Esophagus mucosa (tissue), 1 donor: ENCODE results near the gene PRR16. TPM values are rescaled to one million over a fixed set of nuclear protein-coding genes. Genes with fewer than 3 reads are reported as not detected.
"Not testable (repeated sequence)": the region's sequence is repeated elsewhere in the genome, so short reads cannot be mapped to it uniquely, and the experiment has no call there.

Experiments
- ATAC-seq: fragments of 200-7000 bp; cut with Tn5 transposase; one replicate; pipeline ENCODE4 v1.9.1; 2020
- total RNA-seq: library from RNA; stranded (reverse); gene quantifications from one replicate; pipeline ENCODE4 v1.2.4, GENCODE V29; 2023
- donor health status: DM: yes; HTN: yes; CAD: no.

The PRR16 gene
- total RNA-seq, 1 donor from 2014 or later, result 0.44 TPM

DNA sequence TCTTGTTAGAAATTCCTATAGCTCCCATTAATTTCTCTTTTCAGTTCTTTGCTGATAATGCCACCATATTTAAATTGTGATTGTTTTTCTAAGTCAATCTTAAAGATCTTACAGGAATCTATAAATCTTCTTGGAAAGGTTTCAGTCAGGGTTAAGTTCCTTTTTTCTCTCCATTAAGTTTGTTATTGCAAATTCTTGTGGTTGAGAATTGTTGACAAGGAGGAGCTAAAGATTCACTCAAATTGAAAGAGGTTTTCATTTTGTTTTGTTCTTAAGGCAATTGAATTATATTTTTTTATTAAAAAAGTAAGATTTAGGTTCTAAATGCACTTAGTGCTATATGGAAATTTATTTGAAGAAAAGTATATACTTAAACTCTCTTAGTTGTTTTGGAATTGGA is 213.4 kb downstream of the PRR16 start:
- no peak for ATAC-seq

DNA sequence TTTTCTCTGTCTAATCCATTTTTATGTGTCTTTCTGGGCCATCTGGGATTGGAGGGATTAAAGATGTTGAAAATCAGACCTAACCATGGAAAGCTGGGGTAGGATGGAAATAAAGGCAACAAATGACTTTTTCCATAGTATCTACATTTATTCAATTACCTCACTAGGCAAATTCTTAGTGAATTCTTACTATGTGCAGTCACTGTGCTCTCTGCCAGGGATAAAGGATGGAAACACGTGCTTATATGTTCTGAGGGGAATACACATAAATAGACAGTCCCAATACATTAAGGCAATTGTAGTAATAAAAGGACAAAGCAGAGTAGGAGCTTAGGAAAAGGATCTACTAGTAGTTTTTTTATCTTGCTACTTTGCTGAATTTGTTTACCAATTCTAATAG is 214.2 kb downstream of the PRR16 start:
- no peak for ATAC-seq

DNA sequence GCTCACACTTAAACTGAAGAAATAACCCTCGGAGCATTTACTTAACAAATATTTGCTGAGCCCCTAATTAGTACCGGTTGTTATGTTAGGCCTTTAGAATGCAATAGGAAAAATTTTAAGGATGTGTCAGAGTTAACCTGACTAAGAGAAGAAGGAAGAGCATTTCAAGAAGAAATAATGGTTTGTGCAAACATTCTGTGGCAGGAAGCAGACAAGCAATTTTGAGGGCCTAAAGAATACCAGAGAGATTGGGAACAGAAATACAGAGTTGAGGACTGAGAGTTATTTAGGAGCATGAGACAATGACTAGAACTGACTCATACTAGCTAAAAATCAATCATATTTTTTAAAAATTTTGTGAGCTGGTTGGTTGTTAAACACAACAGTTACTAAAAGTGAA is 218.8 kb downstream of the PRR16 start:
- ATAC-seq, result no peak

DNA sequence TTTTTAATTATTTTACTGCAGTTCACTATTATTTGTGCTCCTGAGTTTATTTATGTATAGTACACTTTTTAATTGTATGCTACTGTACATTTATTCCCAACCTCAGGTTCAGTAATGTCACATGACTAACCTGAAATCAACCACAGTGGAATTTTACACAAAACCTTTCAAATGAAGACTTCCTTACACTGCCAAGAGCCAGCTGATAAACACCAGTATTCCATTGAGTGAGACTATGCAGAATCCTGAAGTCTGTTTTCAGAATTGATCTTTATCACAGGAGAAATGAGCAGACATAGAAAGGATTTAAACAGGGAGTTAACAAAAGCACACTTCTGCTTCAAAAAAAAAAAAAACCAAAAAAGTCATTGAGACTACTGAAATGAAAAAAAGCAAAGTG is 219.5 kb downstream of the PRR16 start:
- no peak for ATAC-seq

DNA sequence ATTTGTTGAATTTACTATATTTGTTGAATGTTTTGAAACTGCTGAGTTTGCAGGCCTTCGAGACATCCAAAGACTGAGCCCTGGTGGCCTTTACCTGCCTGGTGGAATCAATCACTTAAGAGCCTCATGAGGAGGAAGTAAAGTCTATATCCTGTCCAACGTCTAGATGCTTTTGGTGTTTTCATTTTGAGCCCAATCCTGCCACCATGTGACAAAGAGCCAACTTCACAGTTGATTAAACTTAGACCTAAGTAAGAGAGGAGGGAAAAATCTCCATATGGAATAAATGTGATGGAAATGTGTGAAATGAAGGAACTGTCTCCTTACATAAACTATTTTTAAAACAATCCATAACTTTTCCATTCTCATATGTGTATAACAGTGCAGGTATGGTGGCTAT is 220.1 kb downstream of the PRR16 start:
- ATAC-seq, result no peak

DNA sequence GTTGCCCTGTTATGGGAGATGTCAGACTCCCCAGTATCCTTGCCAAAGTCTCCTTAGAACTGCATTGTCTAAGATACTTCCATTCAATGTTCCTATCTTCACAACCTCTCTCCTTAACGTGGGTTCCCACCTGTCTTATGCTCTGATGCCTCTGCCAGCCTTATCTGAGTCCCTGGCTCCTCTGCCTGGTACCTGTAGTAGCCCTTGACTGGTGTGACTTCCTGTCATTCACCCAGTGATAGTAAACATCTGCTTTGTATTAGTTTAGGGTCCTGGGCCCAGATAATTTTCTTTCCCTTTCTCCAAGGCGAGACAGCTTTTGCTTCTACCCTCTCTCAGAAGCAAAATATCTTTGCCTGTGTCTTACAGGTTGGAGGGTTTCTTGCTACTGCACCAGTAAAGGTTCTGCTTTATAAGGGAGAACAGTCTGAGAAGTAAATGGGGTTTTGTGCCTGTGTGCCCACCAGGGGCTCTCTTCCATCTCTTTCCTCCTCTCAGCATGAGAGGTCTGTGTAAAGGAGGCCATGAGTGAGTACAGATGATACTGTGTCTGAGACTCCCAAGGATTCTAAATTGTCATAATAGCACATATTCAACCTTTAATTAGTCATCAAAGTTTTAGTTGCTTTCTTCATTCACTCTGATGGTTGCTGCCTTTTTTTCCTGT is 220.8 kb downstream of the PRR16 start:
- ATAC-seq, result no peak

DNA sequence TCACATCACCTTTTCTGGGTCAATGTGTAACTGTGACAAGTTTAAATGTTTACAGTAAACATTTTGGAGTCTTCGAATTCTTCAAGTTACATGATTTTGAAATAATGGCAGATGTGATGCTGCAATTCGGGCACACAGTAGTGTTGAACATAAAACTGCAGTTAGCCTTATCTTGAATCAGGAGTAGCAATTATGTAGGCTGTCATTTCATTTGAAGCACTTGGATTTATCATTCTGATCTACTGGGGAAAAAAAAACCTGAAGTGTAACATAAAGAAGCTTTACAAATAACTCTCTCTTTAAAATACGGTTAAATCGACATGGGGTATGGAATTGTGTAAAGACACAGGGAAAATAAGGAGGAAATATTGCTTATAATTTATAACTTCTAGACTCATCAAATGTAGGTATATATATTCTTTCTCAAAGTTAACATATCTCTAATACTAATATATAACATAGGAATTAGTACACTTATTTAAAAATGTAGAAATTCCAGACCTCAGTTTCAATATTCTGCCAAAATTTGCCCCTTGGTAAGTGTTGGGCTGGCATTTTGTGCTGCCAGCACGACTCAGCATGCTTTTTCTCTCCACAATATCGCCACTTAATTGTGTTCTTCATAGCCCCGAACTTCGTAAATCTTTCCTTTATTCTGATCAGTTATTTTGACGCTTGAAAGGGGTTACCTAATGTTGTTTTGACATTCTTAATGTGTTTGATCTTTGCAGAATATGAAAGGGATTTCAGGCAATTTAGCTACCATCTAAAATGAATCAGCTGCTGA is 226.7 kb downstream of the PRR16 start:
- no peak for ATAC-seq

DNA sequence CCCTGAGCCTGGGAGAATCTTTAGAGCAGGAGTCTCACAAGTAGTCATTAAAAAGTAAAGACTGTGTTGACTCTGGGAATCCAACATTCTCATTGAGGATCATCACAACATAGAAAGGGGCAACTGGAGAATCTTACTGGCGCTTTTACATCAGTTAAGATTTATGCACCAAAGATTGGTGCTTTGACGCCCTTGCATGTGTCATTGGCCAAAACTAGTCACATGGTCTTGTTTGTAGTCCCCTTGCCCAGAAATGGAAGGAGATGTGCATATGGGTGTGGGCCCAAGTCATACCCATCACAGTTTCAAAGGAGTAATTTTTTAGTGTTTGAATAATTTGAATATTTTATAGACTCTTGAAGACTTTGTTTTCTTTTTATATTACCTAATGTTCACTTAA is 228.2 kb downstream of the PRR16 start:
- ATAC-seq, result no peak

DNA sequence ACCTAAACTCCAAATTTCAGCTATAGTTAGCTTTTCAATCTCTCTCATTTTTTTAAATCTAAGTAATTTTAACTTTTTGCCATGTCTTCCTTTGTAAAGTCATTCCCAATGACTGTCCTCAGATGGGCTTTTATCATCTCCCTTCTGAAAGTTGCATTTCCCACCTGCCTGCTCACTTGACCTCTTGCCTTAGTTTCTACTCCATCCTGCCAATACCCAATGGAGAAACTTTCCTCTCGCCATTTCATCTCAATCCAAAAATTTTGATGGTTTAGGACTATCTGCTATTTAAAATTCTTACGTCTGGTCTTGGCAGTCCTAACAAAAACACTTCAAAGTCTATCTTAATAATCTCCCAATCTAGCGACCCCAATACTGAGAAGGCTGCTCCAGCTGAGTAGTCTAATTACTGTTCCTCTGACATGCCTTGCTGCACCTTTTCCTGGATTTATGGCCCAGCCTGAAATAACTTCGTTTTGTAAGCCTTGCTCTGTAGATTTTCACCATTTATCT is 231.3 kb downstream of the PRR16 start:
- ATAC-seq, result no peak

DNA sequence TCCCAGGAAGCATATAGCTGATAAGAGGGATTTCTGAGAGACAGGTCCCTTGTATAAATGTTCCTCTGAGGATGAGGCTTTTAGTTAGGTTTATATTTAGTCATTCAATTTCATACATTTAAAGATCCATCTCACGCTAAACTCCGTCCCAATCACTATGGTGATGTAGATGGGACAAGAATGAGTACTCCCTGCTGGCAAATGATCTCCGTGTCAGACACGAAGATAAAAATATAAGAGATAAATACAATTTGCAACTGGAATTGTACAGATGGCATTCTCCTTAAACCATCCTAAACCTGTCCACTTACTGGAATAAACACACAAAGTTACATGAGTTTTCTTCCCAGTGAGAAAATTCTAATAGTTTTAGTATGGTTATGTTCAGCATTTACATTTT is 233.0 kb downstream of the PRR16 start:
- no peak for ATAC-seq

DNA sequence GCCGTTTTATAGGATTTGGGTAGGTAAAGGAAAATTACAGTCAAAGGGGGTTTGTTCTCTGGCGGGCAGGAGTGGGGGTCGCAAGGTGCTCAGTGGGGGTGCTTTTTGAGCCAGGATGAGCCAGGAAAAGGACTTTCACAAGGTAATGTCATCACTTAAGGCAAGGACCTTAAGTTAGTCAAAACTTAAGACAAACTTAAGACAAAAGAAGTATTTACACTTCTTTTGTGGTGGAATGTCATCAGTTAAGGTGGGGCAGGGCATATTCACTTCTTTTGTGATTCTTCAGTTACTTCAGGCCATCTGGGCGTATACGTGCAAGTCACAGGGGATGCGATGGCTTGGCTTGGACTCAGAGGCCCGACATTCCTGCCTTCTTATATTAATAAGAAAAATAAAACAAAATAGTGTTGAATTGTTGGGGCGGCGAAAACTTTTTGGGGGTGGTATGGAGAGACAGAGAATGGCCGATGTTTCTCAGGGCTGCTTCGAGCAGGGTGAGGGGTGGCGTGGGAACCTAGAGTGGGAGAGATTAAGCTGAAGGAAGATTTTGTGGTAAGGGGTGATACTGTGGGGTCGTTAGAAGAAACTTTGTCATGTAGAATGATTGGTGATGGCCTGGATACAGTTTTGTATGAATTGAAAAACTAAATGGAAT is 233.7 kb downstream of the PRR16 start:
- ATAC-seq, result not testable (repeated sequence)

DNA sequence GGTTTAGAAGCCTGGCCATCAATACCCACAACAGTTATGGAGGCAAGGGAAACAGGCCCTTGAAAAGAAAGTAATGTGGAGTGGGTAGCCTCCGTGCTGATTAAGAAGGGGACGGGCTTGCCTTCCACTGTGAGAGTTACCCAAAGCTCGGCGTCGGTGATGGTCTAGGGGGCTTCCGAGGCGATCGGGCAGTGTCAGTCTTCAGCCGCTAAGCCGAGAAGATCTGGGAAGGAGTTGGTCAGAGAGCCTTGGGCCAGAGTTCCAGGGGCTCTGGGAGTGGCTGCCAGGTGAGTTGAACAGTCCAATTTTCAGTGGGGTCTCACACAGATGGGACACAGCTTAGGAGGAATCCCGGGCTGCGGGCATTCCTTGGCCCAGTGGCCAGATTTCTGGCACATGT is 236.6 kb downstream of the PRR16 start:
- not testable (repeated sequence) for ATAC-seq

DNA sequence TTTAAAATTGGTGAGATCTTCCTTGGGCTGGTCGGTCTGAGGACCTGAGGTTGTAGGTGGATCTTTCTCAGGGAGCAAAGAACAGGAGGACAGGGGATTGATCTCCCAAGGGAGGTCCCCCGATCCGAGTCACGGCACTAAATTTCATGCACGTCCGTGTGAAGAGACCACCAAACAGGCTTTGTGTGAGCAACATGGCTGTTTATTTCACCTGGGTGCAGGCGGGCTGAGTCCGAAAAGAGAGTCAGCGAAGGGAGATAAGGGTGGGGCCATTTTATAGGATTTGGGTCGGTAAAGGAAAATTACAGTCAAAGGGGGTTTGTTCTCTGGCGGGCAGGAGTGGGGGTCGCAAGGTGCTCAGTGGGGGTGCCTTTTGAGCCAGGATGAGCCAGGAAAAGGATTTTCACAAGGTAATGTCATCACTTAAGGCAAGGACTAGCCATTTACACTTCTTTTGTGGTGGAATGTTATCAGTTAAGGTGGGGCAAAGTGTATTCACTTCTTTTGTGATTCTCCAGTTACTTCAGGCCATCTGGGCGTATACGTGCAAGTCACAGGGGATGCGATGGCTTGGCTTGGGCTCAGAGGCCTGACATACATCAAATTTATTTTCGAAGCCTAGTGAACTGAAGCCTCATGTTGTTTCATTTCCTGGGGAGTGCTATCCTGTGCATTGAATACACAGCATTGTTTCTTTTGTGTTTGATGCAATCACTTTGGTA is 238.9 kb downstream of the PRR16 start:
- not testable (repeated sequence) for ATAC-seq

DNA sequence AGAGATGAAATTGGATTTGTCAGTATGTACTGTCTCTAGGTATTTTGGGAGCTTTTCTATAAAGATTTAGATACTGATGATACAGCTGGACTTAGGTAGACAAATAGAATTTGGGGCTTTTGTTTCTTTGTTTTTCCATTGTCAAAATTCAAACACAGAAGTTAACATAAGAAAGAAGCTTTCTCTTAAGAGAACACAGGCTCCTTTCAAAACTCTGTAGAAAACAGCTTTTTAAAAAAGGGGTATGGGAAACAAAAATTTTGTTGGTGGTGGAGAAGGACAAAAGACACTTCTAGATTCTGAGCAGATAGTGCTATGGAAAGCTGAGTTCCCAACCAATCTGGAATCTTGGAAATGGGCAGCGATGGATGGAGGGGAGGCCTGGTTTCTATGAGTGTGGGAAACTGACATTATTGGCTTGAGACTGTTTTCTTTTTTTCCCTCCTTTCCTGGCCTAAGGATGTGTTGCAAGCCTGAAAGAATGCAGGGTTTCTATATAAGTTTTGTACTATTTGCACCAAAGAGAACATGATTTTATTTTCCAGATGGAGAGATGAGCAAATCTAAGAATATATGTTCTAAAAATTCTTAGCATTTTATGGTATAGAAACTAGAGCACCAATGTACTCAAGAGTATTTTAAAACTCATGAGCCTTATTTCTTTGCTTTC is 240.0 kb downstream of the PRR16 start:
- no peak for ATAC-seq

DNA sequence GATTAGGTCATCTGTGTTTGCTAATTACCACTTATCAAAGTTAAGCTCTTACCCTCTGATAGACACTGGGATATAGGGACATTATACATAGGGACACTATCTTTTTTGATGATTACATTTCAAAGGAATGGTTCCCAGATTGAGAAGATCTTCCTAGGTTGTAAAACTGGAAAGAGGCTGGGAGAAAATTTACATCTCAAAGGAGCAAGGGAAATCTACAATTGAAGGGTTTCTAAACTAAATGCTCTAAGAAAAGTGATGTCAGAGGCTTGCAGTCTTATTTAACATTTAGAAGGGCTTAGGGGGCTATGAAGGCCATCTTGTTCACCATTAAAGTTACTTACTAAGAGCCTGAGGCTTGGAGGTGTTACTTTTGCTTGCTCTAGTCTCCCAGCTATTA is 242.8 kb downstream of the PRR16 start:
- ATAC-seq, result no peak

DNA sequence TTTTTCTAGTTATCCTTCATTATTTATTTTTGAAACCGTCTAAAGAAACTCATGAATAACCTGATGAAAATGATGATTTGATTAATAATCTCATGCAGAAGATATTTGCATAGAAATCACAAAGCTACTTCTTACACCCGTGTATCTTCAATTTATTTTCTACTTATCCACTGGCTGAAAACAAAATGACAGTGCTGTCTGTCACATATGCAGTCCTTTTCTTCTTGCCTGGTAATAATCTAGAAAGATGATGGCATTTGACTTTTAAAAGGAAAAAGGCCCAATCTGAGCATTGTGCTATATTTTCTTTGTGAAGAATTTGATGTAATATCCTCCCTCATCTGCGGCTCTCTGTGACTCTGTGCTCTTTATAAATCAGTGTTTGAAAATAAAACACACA is 253.3 kb downstream of the PRR16 start:
- ATAC-seq, result no peak

DNA sequence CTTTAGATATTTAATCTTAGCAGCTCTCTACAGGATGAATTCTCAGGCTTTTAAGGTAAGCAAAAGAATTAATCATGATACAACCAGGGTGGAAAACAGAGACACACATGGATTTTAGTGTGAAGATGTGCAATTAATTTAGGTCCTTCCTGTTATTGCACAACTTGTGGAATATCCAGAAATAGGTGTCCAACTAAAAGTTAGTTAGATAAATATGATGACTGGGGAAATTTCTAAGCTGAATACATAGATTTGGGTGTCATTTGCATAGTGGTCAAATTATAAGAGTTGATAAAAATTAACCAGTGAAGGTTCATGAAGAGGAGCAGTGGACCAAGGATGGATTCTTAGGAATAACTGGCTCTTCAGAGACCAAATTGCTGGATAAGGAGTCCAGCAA is 266.1 kb downstream of the PRR16 start:
- ATAC-seq, result no peak

DNA sequence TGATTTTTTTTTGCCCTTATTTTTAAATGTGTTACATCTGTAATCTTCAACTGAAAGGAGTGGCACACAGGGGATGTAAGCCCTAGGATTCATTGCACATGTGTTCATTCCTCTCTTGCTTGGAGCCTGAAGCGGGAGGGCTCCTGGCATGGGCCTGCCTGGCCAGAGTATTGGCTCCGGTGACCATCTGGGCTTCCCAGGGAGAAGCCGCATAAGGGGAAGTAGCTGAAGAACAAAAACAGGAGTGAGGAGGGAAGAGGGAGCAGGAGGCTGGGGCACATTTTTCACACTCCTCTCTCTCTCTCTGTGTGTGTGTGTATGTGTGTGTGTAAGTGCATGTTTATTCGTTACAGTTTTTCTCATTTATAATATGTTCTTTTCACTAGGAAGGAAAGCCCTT is 269.9 kb downstream of the PRR16 start:
- ATAC-seq, result no peak

DNA sequence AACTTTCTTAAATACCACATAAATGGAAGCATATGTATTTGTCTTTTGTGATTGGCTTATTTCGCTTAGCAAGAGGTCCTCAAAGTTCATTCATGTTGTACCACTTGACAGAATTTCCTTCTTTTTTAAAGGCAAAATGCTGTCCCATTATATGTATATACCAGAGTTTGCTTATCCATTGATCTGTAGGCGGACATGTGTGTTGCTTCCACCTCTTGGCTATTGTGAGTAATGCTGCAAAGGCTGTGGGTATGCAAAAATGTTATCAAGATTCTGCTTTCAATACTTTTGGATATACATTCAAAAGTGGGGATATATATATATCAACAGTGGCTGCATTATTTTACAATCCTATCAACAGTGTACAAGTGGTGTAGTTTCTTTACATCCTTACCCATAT is 271.0 kb downstream of the PRR16 start:
- ATAC-seq, result no peak
